OCI-LY1 (cell line): ENCODE data around the gene LSM11.
"Not testable (repeated sequence)": the region's sequence is repeated elsewhere in the genome, so short reads cannot be mapped to it uniquely, and the experiment has no call there.

Source experiments
- H2AFZ ChIP-seq: fragments of 200-600 bp; sonication (generic), shearing (Covaris generic); 2 replicates; pipeline ENCODE4 v1.6.0; 2014; ENCODE audit warnings: antibody characterized with exemption, mild to moderate bottlenecking, low read length
- H3F3A ChIP-seq: fragments of 200-600 bp; sonication (generic), shearing (Covaris generic); 2 replicates; pipeline ENCODE4 v1.6.0; 2014; ENCODE audit warnings: mild to moderate bottlenecking, antibody characterized with exemption, low read length, moderate library complexity; ENCODE audit not compliant: insufficient read depth
- H3K27ac ChIP-seq: fragments of 200-600 bp; sonication (generic); 2 replicates; pipeline ENCODE4 v1.5.1; 2014; ENCODE audit warnings: low read length, mixed run types, mild to moderate bottlenecking, low read depth; ENCODE audit not compliant: poor library complexity, severe bottlenecking
- H3K27me3 ChIP-seq: fragments of 200-600 bp; sonication (generic); 2 replicates; pipeline ENCODE4 v1.6.0; 2014; ENCODE audit warnings: antibody characterized with exemption, mild to moderate bottlenecking, low read length, moderate library complexity; ENCODE audit not compliant: insufficient read depth
- H3K36me3 ChIP-seq: fragments of 200-600 bp; sonication (generic); 2 replicates; pipeline ENCODE4 v1.6.1; 2014; ENCODE audit warnings: mild to moderate bottlenecking, antibody characterized with exemption, low read length, moderate library complexity, mixed read lengths; ENCODE audit not compliant: insufficient read depth
- H3K4me1 ChIP-seq: fragments of 200-600 bp; sonication (generic); 2 replicates; pipeline ENCODE4 v1.5.1; 2014; ENCODE audit warnings: mild to moderate bottlenecking, low read length, moderate library complexity; ENCODE audit not compliant: insufficient read depth, severe bottlenecking
- H3K4me2 ChIP-seq: fragments of 200-600 bp; sonication (generic), shearing (Covaris generic); 2 replicates; pipeline ENCODE4 v1.6.1; 2014; ENCODE audit warnings: low read length
- H3K4me3 ChIP-seq: fragments of 200-600 bp; sonication (generic); 2 replicates; pipeline ENCODE4 v1.5.1; 2014; ENCODE audit warnings: low read length, low read depth, mild to moderate bottlenecking, mixed read lengths; ENCODE audit not compliant: poor library complexity, severe bottlenecking
- H3K79me2 ChIP-seq: fragments of 200-600 bp; shearing (Covaris generic); 2 replicates; pipeline ENCODE4 v1.6.1; 2016; ENCODE audit warnings: mixed run types, low read length, mixed read lengths; ENCODE audit not compliant: insufficient read depth
- H3K9ac ChIP-seq: fragments of 200-600 bp; sonication (generic), shearing (Covaris generic); 2 replicates; pipeline ENCODE4 v1.6.1; 2014; ENCODE audit warnings: mild to moderate bottlenecking, low read length, mixed read lengths
- H3K9me2 ChIP-seq: fragments of 200-600 bp; sonication (generic), shearing (Covaris generic); 2 replicates; pipeline ENCODE4 v1.6.1; 2014; ENCODE audit warnings: low read depth, mild to moderate bottlenecking, low read length, mixed read lengths
- H3K9me3 ChIP-seq: fragments of 200-600 bp; shearing (Covaris generic); 2 replicates; pipeline ENCODE4 v1.6.1; 2014; ENCODE audit warnings: low read length, mixed read lengths
- H4K20me1 ChIP-seq: fragments of 200-600 bp; sonication (generic), shearing (Covaris generic); 2 replicates; pipeline ENCODE4 v1.6.0; 2016; ENCODE audit warnings: mild to moderate bottlenecking, low read length; ENCODE audit not compliant: insufficient read depth
- EZH2 ChIP-seq: fragments of 200-600 bp; sonication (generic), shearing (Covaris generic); IDR thresholded peaks from 2 replicates; pipeline ENCODE4 v1.8.0; 2017; ENCODE audit warnings: borderline replicate concordance, mixed run types, mild to moderate bottlenecking, antibody characterized with exemption, low read length, moderate library complexity, mixed read lengths
- TF ChIP-seq, protein P1 (sequence below): fragments of 200-600 bp; sonication (generic), shearing (Covaris generic); IDR thresholded peaks from 2 replicates; pipeline ENCODE4 v1.5.1; 2017; ENCODE audit warnings: mild to moderate bottlenecking, antibody characterized with exemption, low read length, moderate library complexity, mixed read lengths

Gene LSM11

GRCh38 chr5:157743163-157744050, at the start of gene LSM11:
LSM11 (plus strand) TSS chr5:157743712; CDS start chr5:157743751, 39 bp downstream.
- H3K4me2 ChIP-seq: peak within 1 kb of the TSS; percentile 94
- H3K27me3 ChIP-seq: no peaks in the 10 kb centered on the region
- H4K20me1 ChIP-seq: no peaks in the 10 kb centered on the region
- peaks cover 13% of the 10 kb centered on the region for H3K36me3 ChIP-seq
- peaks cover 2% of the 10 kb centered on the region; the same call in 1 of the 2 replicates for H3K9me3 ChIP-seq
- H3F3A ChIP-seq: no peaks in the 10 kb centered on the region
- TF ChIP-seq EZH2: no peak
- TF ChIP-seq, protein P1, sequence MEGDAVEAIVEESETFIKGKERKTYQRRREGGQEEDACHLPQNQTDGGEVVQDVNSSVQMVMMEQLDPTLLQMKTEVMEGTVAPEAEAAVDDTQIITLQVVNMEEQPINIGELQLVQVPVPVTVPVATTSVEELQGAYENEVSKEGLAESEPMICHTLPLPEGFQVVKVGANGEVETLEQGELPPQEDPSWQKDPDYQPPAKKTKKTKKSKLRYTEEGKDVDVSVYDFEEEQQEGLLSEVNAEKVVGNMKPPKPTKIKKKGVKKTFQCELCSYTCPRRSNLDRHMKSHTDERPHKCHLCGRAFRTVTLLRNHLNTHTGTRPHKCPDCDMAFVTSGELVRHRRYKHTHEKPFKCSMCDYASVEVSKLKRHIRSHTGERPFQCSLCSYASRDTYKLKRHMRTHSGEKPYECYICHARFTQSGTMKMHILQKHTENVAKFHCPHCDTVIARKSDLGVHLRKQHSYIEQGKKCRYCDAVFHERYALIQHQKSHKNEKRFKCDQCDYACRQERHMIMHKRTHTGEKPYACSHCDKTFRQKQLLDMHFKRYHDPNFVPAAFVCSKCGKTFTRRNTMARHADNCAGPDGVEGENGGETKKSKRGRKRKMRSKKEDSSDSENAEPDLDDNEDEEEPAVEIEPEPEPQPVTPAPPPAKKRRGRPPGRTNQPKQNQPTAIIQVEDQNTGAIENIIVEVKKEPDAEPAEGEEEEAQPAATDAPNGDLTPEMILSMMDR: peak; percentile 98
- H3K4me1 ChIP-seq: peaks cover 30% of the 10 kb centered on the region
- H3K9me2 ChIP-seq: no peaks in the 10 kb centered on the region
- H2AFZ ChIP-seq: peak within 1 kb of the TSS; percentile 82
- H3K4me3 ChIP-seq: peak within 1 kb of the TSS; percentile 96
- no peak within 1 kb of the TSS for H3K27ac ChIP-seq
- H3K79me2 ChIP-seq: no peaks in the 10 kb centered on the region
- H3K9ac ChIP-seq: peak within 1 kb of the TSS; percentile 92

GRCh38 chr5:157693816-157694215, 49.7 kb upstream of the LSM11 start:
- not testable (repeated sequence) for H3K4me2 ChIP-seq, H3F3A ChIP-seq, H3K36me3 ChIP-seq, H3K27ac ChIP-seq, H3K9me3 ChIP-seq, H3K9ac ChIP-seq, H2AFZ ChIP-seq, H3K79me2 ChIP-seq, H3K4me3 ChIP-seq, H3K4me1 ChIP-seq, H4K20me1 ChIP-seq, H3K9me2 ChIP-seq, H3K27me3 ChIP-seq

DNA sequence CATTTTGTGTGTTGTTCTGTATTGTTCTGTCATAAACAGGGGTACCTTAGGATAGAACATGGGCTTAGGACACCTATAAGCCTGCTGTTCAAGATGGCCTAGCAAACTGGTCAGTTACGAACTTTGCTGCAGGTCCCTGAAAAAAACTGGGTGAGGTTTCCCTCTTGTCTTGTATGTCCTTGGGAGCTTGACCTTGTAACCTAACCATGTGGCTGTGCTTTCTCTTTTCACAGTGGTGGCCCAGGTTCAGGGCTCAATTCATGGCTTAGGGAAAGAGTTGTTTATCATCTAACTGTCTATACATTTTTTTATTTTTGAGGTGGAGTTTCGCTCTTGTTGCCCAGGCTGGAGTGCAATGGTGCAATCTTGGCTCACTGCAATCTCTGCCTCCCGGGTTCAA, 47.4 kb upstream of the LSM11 start:
- not testable (repeated sequence) for H3K4me2 ChIP-seq, H3K27ac ChIP-seq, H3K79me2 ChIP-seq, H3K9me2 ChIP-seq, H4K20me1 ChIP-seq, H2AFZ ChIP-seq, H3K9ac ChIP-seq, H3F3A ChIP-seq, H3K36me3 ChIP-seq, H3K4me3 ChIP-seq, H3K27me3 ChIP-seq, H3K4me1 ChIP-seq
- H3K9me3 ChIP-seq: peaks cover 11% of the 10 kb centered on the region

DNA sequence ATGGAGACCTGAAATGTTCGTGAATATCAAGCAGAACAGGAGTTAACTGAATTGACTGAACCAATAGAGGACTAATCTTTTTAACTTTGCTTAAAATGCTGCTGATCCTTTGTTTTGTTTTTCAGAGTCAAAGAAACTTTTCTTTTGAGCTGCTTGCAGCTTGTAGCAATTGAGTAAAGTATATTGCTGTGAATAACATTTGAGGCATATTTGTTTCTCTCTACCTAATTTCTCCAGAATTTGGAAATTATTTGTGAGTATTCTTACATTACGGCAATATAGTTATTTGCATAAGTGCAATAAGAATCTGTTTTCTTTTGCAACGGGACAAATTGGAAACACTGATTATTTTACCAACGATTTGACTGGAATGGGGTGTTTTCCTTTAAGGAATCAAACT, 44.8 kb upstream of the LSM11 start:
- not testable (repeated sequence) for H3K4me2 ChIP-seq, H3K27me3 ChIP-seq, H3K27ac ChIP-seq, H2AFZ ChIP-seq, H3F3A ChIP-seq, H3K9ac ChIP-seq, H3K4me1 ChIP-seq, H3K4me3 ChIP-seq, H3K79me2 ChIP-seq, H3K9me2 ChIP-seq, H3K36me3 ChIP-seq, H4K20me1 ChIP-seq
- peaks cover 11% of the 10 kb centered on the region for H3K9me3 ChIP-seq
